ENCODE measurements around the gene ZBTB47. TPM values are rescaled to one million over a fixed set of nuclear protein-coding genes. Genes with fewer than 3 reads are reported as not detected.

The ZBTB47 gene
- total RNA-seq, 1 donor from 2014 or later = 4.4 TPM

DNA sequence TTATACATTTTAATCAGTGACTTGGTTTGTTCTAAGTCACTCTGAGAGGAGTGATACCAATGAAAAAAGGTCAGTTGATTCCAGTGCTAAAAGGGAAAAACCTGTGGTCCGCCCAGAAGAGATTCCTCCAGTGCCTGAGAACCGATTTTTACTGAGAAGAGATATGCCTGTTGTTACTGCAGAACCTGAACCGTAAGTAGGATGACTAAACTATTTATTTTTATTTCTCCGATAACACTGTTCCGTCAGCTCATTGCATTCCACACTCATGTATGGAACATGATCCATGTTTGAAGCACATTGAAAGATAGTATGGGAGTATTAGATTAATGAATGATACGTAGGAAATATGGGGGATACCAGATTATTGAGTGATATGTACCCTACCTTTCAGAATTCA, 20.0 kb upstream of the ZBTB47 start:
- Histone ChIP-seq H3K36me3 (peaks cover 33% of the 10 kb centered on the region), H3K79me2 (ENCODE audit: low read depth) (no peaks in the 10 kb centered on the region), H2AFZ (replicated peaks) (no peak overlapping the region), H3K9ac (no peak overlapping the region), H3K27ac (no peak overlapping the region), H3K4me1 (peaks cover 8% of the 10 kb centered on the region), H3F3A (ENCODE audit: low read depth) (peaks cover 8% of the 10 kb centered on the region), H3K27me3 (no peaks in the 10 kb centered on the region), H3K9me3 (ENCODE audit: low read depth) (no peaks in the 10 kb centered on the region), H4K20me1 (ENCODE audit: low read depth) (peaks cover 21% of the 10 kb centered on the region), H3K4me2 (no peak overlapping the region), H3K4me3 (no peak overlapping the region)
- Mint-ChIP-seq H3K27me3 (ENCODE audit: insufficient read depth, low read depth) (no peaks in the 10 kb centered on the region), H3K4me1 (peaks cover 4% of the 10 kb centered on the region), H3K36me3 (peaks cover 29% of the 10 kb centered on the region), H3K27ac (no peak overlapping the region), H3K9me3 (no peaks in the 10 kb centered on the region), H3K4me3 (no peak overlapping the region)
- no peak for DNase-seq (ENCODE audit: low spot score)
- TF ChIP-seq EZH2phosphoT487 (IDR thresholded peaks at IDR 0.05) (no peak), EZH2 (IDR thresholded peaks at IDR 0.05) (no peak)
- TF ChIP-seq, protein P1, sequence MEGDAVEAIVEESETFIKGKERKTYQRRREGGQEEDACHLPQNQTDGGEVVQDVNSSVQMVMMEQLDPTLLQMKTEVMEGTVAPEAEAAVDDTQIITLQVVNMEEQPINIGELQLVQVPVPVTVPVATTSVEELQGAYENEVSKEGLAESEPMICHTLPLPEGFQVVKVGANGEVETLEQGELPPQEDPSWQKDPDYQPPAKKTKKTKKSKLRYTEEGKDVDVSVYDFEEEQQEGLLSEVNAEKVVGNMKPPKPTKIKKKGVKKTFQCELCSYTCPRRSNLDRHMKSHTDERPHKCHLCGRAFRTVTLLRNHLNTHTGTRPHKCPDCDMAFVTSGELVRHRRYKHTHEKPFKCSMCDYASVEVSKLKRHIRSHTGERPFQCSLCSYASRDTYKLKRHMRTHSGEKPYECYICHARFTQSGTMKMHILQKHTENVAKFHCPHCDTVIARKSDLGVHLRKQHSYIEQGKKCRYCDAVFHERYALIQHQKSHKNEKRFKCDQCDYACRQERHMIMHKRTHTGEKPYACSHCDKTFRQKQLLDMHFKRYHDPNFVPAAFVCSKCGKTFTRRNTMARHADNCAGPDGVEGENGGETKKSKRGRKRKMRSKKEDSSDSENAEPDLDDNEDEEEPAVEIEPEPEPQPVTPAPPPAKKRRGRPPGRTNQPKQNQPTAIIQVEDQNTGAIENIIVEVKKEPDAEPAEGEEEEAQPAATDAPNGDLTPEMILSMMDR (IDR thresholded peaks at IDR 0.05) = no peak

DNA sequence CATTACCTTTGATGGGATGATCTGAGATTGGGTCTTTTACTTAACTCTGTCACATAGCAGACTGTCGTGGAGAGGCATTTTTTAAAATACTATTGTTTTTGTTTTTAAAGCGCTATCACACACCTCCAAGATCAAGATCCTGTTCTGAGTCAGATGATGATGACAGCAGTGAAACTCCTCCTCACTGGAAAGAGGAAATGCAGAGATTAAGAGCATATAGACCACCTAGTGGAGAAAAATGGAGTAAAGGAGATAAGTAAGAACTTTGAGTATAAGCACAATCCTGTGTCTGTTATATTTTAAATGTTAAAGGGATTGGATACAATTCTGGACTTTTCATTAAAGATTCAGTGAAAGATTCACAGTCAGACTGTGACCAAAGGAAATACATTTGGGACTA, 18.4 kb upstream of the ZBTB47 start:
- Histone ChIP-seq H3K4me2 (no peak overlapping the region), H3K9ac (no peak overlapping the region), H3K27ac (no peak overlapping the region), H3K9me3 (ENCODE audit: low read depth) (no peaks in the 10 kb centered on the region), H3K36me3 (peaks cover 34% of the 10 kb centered on the region), H4K20me1 (ENCODE audit: low read depth) (peaks cover 24% of the 10 kb centered on the region), H3K4me1 (peaks cover 8% of the 10 kb centered on the region), H3F3A (ENCODE audit: low read depth) (peaks cover 8% of the 10 kb centered on the region), H3K79me2 (ENCODE audit: low read depth) (peaks cover 8% of the 10 kb centered on the region), H3K4me3 (no peak overlapping the region), H3K27me3 (no peaks in the 10 kb centered on the region), H2AFZ (replicated peaks) (no peak overlapping the region)
- Mint-ChIP-seq H3K27me3 (ENCODE audit: insufficient read depth, low read depth) (no peaks in the 10 kb centered on the region), H3K9me3 (no peaks in the 10 kb centered on the region), H3K4me3 (no peak overlapping the region), H3K4me1 (peaks cover 4% of the 10 kb centered on the region), H3K27ac (no peak overlapping the region), H3K36me3 (peaks cover 32% of the 10 kb centered on the region)
- TF ChIP-seq EZH2 (IDR thresholded peaks at IDR 0.05) = no peak
- DNase-seq (ENCODE audit: low spot score) = no peak

GRCh38 chr3:42637001-42637400, 16.5 kb upstream of the ZBTB47 start:
- Histone ChIP-seq H3K27ac (no peak overlapping the region), H3K9ac (no peak overlapping the region), H3K79me2 (ENCODE audit: low read depth) (peaks cover 18% of the 10 kb centered on the region), H3K36me3 (peaks cover 35% of the 10 kb centered on the region), H3K9me3 (ENCODE audit: low read depth) (no peaks in the 10 kb centered on the region), H3K4me1 (no peaks in the 10 kb centered on the region), H3K4me3 (no peak overlapping the region), H3K27me3 (no peaks in the 10 kb centered on the region), H3K4me2 (no peak overlapping the region), H2AFZ (replicated peaks) (no peak overlapping the region), H3F3A (ENCODE audit: low read depth) (no peaks in the 10 kb centered on the region), H4K20me1 (ENCODE audit: low read depth) (peaks cover 19% of the 10 kb centered on the region)
- Mint-ChIP-seq H3K4me3 (no peak overlapping the region), H3K36me3 (peaks cover 25% of the 10 kb centered on the region), H3K27ac (no peak overlapping the region), H3K27me3 (ENCODE audit: insufficient read depth, low read depth) (no peaks in the 10 kb centered on the region), H3K4me1 (no peaks in the 10 kb centered on the region), H3K9me3 (no peaks in the 10 kb centered on the region)
- DNase-seq (ENCODE audit: low spot score) = no peak
- TF ChIP-seq EZH2phosphoT487 (IDR thresholded peaks at IDR 0.05) (no peak), EZH2 (IDR thresholded peaks at IDR 0.05) (no peak)
- TF ChIP-seq, protein P1 (IDR thresholded peaks at IDR 0.05) = no peak

DNA sequence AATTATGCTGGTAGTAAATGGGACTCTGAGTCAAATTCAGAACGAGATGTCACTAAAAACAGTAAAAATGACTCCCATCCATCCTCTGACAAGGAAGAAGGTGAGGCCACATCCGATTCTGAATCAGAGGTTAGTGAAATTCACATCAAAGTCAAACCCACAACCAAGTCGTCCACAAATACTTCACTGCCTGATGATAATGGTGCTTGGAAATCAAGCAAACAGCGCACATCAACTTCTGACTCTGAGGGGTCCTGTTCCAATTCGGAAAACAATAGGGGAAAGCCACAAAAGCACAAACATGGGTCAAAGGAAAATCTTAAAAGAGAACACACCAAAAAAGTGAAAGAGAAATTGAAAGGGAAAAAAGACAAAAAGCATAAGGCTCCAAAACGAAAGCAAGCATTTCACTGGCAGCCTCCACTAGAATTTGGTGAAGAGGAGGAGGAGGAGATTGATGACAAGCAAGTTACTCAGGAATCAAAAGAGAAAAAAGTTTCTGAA, 15.1 kb upstream of the ZBTB47 start:
- Histone ChIP-seq H3K9ac (no peak overlapping the region), H3K4me2 (no peak overlapping the region), H3K4me1 (no peaks in the 10 kb centered on the region), H3K4me3 (no peak overlapping the region), H3K27ac (no peak overlapping the region), H3K79me2 (ENCODE audit: low read depth) (peaks cover 18% of the 10 kb centered on the region), H3K27me3 (no peaks in the 10 kb centered on the region), H4K20me1 (ENCODE audit: low read depth) (peaks cover 19% of the 10 kb centered on the region), H3K9me3 (ENCODE audit: low read depth) (no peaks in the 10 kb centered on the region), H3F3A (ENCODE audit: low read depth) (no peaks in the 10 kb centered on the region), H3K36me3 (peaks cover 25% of the 10 kb centered on the region), H2AFZ (replicated peaks) (no peak overlapping the region)
- Mint-ChIP-seq H3K4me1 (no peaks in the 10 kb centered on the region), H3K4me3 (no peak overlapping the region), H3K9me3 (no peaks in the 10 kb centered on the region), H3K27me3 (ENCODE audit: insufficient read depth, low read depth) (no peaks in the 10 kb centered on the region), H3K27ac (no peak overlapping the region), H3K36me3 (peaks cover 31% of the 10 kb centered on the region)
- TF ChIP-seq EZH2 (IDR thresholded peaks at IDR 0.05) (no peak), EZH2phosphoT487 (IDR thresholded peaks at IDR 0.05) (no peak)
- TF ChIP-seq, protein P1 (IDR thresholded peaks at IDR 0.05) = no peak
- DNase-seq (ENCODE audit: low spot score) = no peak

Data from neural progenitor cell (in vitro differentiated cells).